ENCODE measurements around the gene PSEN2. TPM values are rescaled to one million over a fixed set of nuclear protein-coding genes. Genes with fewer than 3 reads are reported as not detected.

The PSEN2 gene
- total and polyA plus RNA-seq, 2 of the 8 experiments (the other 6 are each of a cell fraction or from before 2014, with no cell fraction given): 22.9 to 29.0 TPM

GRCh38 chr1:226901421-226901820, 31.0 kb downstream of the PSEN2 start:
- Histone ChIP-seq H2BK20ac (ENCODE audit: low read length) (no peak overlapping the region), H2BK15ac (ENCODE audit: low read length) (no peak overlapping the region), H3K36me3 (ENCODE audit: control insufficient read depth in 2 of 4, insufficient read depth in 4 of 4, low read length in 3 of 4) (peaks cover 0 to 4% (median 0%) of the 10 kb centered on the region in 4 experiments; a peak in 2 of 8 replicates), H4K91ac (replicated peaks; ENCODE audit: insufficient read length, low read length) (no peak overlapping the region), H3K9ac (replicated peaks in 1 of 4; ENCODE audit: extremely low read depth in 1 of 4, low read depth in 3 of 4, low read length in 3 of 4) (no peak overlapping the region), H2BK12ac (ENCODE audit: low read depth, low read length) (no peak overlapping the region), H3K27ac (ENCODE audit: low read depth, low read length) (no peak overlapping the region), H3K9me3 (ENCODE audit: insufficient read depth in 2 of 2, low read depth in 1 of 2, low read length in 1 of 2) (no peaks in the 10 kb centered on the region), H3K4ac (replicated peaks; ENCODE audit: insufficient read length, low read depth, low read length) (no peak overlapping the region), H2BK5ac (ENCODE audit: low read depth, low read length) (no peak overlapping the region), H3K79me2 (ENCODE audit: control insufficient read depth in 1 of 2, insufficient read depth in 2 of 2, low read length in 2 of 2) (no peaks in the 10 kb centered on the region), H3K4me3 (ENCODE audit: extremely low read depth in 1 of 4, insufficient read depth in 2 of 4, low read depth in 3 of 4, low read length in 4 of 4) (no peak overlapping the region), H3K4me2 (ENCODE audit: insufficient read depth in 1 of 2, low read depth in 2 of 2, low read length in 2 of 2) (no peak overlapping the region), H2AFZ (ENCODE audit: low read length) (no peak overlapping the region), H3K14ac (ENCODE audit: insufficient read length) (no peak overlapping the region), H3K23ac (ENCODE audit: insufficient read length) (no peak overlapping the region), H4K8ac (ENCODE audit: extremely low read depth, insufficient read depth, low read length) (no peak overlapping the region), H3K79me1 (ENCODE audit: low read depth, low read length) (no peaks in the 10 kb centered on the region), H2AK5ac (ENCODE audit: low read depth, low read length) (no peak overlapping the region), H3K23me2 (ENCODE audit: low read depth, low read length) (no peaks in the 10 kb centered on the region), H4K20me1 (replicated peaks in 1 of 2; ENCODE audit: control insufficient read depth in 1 of 2, insufficient read depth in 2 of 2, low read length in 2 of 2) (no peaks in the 10 kb centered on the region), H3K18ac (ENCODE audit: extremely low read depth, low read length) (no peak overlapping the region), H3K56ac (replicated peaks; ENCODE audit: insufficient read length, low read depth, low read length) (no peak overlapping the region), H3K4me1 (replicated peaks in 1 of 4; ENCODE audit: control insufficient read depth in 3 of 4, insufficient read depth in 4 of 4, low read length in 3 of 4) (no peaks in the 10 kb centered on the region), H4K5ac (ENCODE audit: insufficient read length, low read depth, low read length) (no peak overlapping the region), H3K27me3 (replicated peaks in 1 of 4; ENCODE audit: control insufficient read depth in 3 of 4, extremely low read depth in 1 of 4, insufficient read depth in 3 of 4, low read length in 3 of 4) (no peaks in the 10 kb centered on the region), H2BK120ac (replicated peaks; ENCODE audit: low read depth, low read length) (no peak overlapping the region)
- 91% methylated on average over 3 of the region's 4 CpGs; no CpG with 5 or more reads in 1 of the 2 experiments for WGBS, 2 experiments (ENCODE audit: extremely low coverage in 1 of 2, insufficient coverage in 1 of 2, insufficient read length in 1 of 2, insufficient replicate concordance in 2 of 2, low coverage in 1 of 2, low lambda C conversion rate in 2 of 2, missing lambda C conversion rate in 1 of 2)
- ChIA-PET POLR2A (ENCODE audit: partially characterized antibody) (no interaction called here), CTCF (ENCODE audit: partially characterized antibody) (interaction anchor here (0.6 to 1.1 kb wide), 4 partner anchors 39 to 322 kb away, joined by 3 to 6 read pairs (median 3); no protein-coding TSS in a partner anchor)
- DNase-seq (ENCODE audit: low read depth in 1 of 2, low spot score in 2 of 2) (no peak), FAIRE-seq (no peak)
- TF ChIP-seq CBX5 (IDR thresholded peaks at IDR 0.05; ENCODE audit: low read depth, low read length) (no peak), EP300 (IDR thresholded peaks at IDR 0.05; ENCODE audit: borderline replicate concordance in 1 of 2, low read depth in 2 of 2, low read length in 2 of 2) (no peak), RNF2 (IDR thresholded peaks at IDR 0.05; ENCODE audit: borderline replicate concordance, low read depth, low read length, missing control alignments, poor library complexity, severe bottlenecking) (no peak), SIX5 (IDR thresholded peaks at IDR 0.05; ENCODE audit: low read depth, low read length) (no peak), YY1 (IDR thresholded peaks at IDR 0.05; ENCODE audit: low read depth, low read length) (no peak), POLR2AphosphoS5 (IDR thresholded peaks at IDR 0.05; ENCODE audit: low read depth, low read length) (no peak), RFX5 (IDR thresholded peaks at IDR 0.05; ENCODE audit: borderline replicate concordance, low read depth, low read length) (no peak), CTCF (IDR thresholded peaks at IDR 0.05; ENCODE audit: control extremely low read depth in 1 of 3, insufficient read depth in 1 of 3, low read depth in 1 of 3, low read length in 3 of 3) (no peak), TBP (IDR thresholded peaks at IDR 0.05; ENCODE audit: low read depth, low read length) (no peak), SP4 (IDR thresholded peaks at IDR 0.05; ENCODE audit: low read length) (no peak), NANOG (IDR thresholded peaks at IDR 0.05; ENCODE audit: insufficient read depth, low read depth, low read length, poor library complexity, severe bottlenecking) (no peak), MAFK (IDR thresholded peaks at IDR 0.05; ENCODE audit: low read depth, low read length) (no peak)
